ENCODE data around the gene MT1B. TPM values are rescaled to one million over a fixed set of nuclear protein-coding genes. Genes with fewer than 3 reads are reported as not detected.

MT1B gene
- total RNA-seq, 2 experiments from 2014 or later: not detected

GRCh38 chr16:56607675-56608042 lies 44.0 kb upstream of the MT1B start:
- Histone ChIP-seq H3K9me2 (ENCODE audit: insufficient read depth, low read length) (no peaks in the 10 kb centered on the region), H3K4me3 (ENCODE audit: low read depth, low read length, poor library complexity, severe bottlenecking) (no peak overlapping the region), H3K27ac (ENCODE audit: low read depth, low read length, poor library complexity, severe bottlenecking) (no peak overlapping the region), H3K4me1 (ENCODE audit: insufficient read depth, low read length, poor library complexity, severe bottlenecking) (peaks cover 52% of the 10 kb centered on the region), H4K20me1 (ENCODE audit: insufficient read depth, low read length) (no peaks in the 10 kb centered on the region), H2AFZ (ENCODE audit: low read length) (peak overlapping the region; percentile 81), H3K9me3 (ENCODE audit: low read length) (no peaks in the 10 kb centered on the region), H3K79me2 (ENCODE audit: insufficient read depth, low read depth, low read length) (no peaks in the 10 kb centered on the region), H3K36me3 (ENCODE audit: insufficient read depth, low read length) (no peaks in the 10 kb centered on the region), H3K4me2 (ENCODE audit: low read length) (peak overlapping the region; percentile 78)
- CTCF ChIA-PET (ENCODE audit: unreplicated experiment): no interaction called here
- BruUV-seq (replicated peaks): no TSS peak
- no peak for DNase-seq (ENCODE audit: low spot score)
- intact Hi-C loops (cut with micrococcal nuclease; ENCODE audit: unreplicated experiment): no loop called here
- TF ChIP-seq EZH2phosphoT487 (IDR thresholded peaks at IDR 0.05; ENCODE audit: borderline replicate concordance, low read depth, low read length): no peak
- POLR2A ChIA-PET: no interaction called here

GRCh38 chr16:56608043-56608875 lies 43.4 kb upstream of the MT1B start, which contains the start of gene MT2A:
MT2A (plus strand) TSS chr16:56608584; CDS start chr16:56608656, 72 bp downstream.
- BruUV-seq (replicated peaks): no TSS peak
- peak within 1 kb of the TSS; percentile 81 for H2AFZ ChIP-seq (ENCODE audit: low read length)

GRCh38 chr16:56608876-56609462 lies 42.7 kb upstream of the MT1B start:
- H3K4me3 ChIP-seq (ENCODE audit: low read depth, low read length, poor library complexity, severe bottlenecking): peak overlapping the region; percentile 66
- no peaks in the 10 kb centered on the region for H3K36me3 ChIP-seq (ENCODE audit: insufficient read depth, low read length)
- H3K9me2 ChIP-seq (ENCODE audit: insufficient read depth, low read length): no peaks in the 10 kb centered on the region
- no peaks in the 10 kb centered on the region for H3K9me3 ChIP-seq (ENCODE audit: low read length)
- H3K79me2 ChIP-seq (ENCODE audit: insufficient read depth, low read depth, low read length): no peaks in the 10 kb centered on the region
- no peak overlapping the region for H3K27ac ChIP-seq (ENCODE audit: low read depth, low read length, poor library complexity, severe bottlenecking)
- peak overlapping the region; percentile 78 for H3K4me2 ChIP-seq (ENCODE audit: low read length)
- TSS peak; percentile 71 for BruUV-seq (replicated peaks)
- H3K4me1 ChIP-seq (ENCODE audit: insufficient read depth, low read length, poor library complexity, severe bottlenecking): peaks cover 52% of the 10 kb centered on the region
- DNase-seq (ENCODE audit: low spot score): no peak
- intact Hi-C loops (cut with micrococcal nuclease; ENCODE audit: unreplicated experiment): no loop called here
- TF ChIP-seq EZH2phosphoT487 (IDR thresholded peaks at IDR 0.05; ENCODE audit: borderline replicate concordance, low read depth, low read length) (no peak), CTCF (conservative IDR thresholded peaks at IDR 0.05; ENCODE audit: low read length) (0 out of 2 replicates have a peak, but pooled peaks have one; percentile 20)
- peak overlapping the region; percentile 81; the same call in 1 of the 2 replicates for H2AFZ ChIP-seq (ENCODE audit: low read length)
- ChIA-PET CTCF (ENCODE audit: unreplicated experiment) (no interaction called here), POLR2A (no interaction called here)
- no peaks in the 10 kb centered on the region for H4K20me1 ChIP-seq (ENCODE audit: insufficient read depth, low read length)

More at GRCh38 chr16:56608043-56608875, 43.4 kb upstream of the MT1B start, which contains the start of gene MT2A:
- no peak for TF ChIP-seq EZH2phosphoT487 (IDR thresholded peaks at IDR 0.05; ENCODE audit: borderline replicate concordance, low read depth, low read length)
- TF ChIP-seq CTCF (conservative IDR thresholded peaks at IDR 0.05; ENCODE audit: low read length): no peak
- DNase-seq (ENCODE audit: low spot score): peak; percentile 90
- Histone ChIP-seq H3K27ac (ENCODE audit: low read depth, low read length, poor library complexity, severe bottlenecking) (no peak within 1 kb of the TSS), H3K9me2 (ENCODE audit: insufficient read depth, low read length) (no peaks in the 10 kb centered on the region), H3K4me1 (ENCODE audit: insufficient read depth, low read length, poor library complexity, severe bottlenecking) (peaks cover 52% of the 10 kb centered on the region), H3K4me3 (ENCODE audit: low read depth, low read length, poor library complexity, severe bottlenecking) (peak within 1 kb of the TSS; percentile 66), H4K20me1 (ENCODE audit: insufficient read depth, low read length) (no peaks in the 10 kb centered on the region), H3K36me3 (ENCODE audit: insufficient read depth, low read length) (no peaks in the 10 kb centered on the region), H3K79me2 (ENCODE audit: insufficient read depth, low read depth, low read length) (no peaks in the 10 kb centered on the region), H3K4me2 (ENCODE audit: low read length) (peak within 1 kb of the TSS; percentile 78), H3K9me3 (ENCODE audit: low read length) (no peaks in the 10 kb centered on the region)
- intact Hi-C loops (cut with micrococcal nuclease; ENCODE audit: unreplicated experiment): no loop called here
- POLR2A ChIA-PET: no interaction called here
- CTCF ChIA-PET (ENCODE audit: unreplicated experiment): no interaction called here

All from OCI-LY7 (cell line).